Right atrium auricular region (tissue), 2 donors: ENCODE measurements around the gene MMP11. TPM values are rescaled to one million over a fixed set of nuclear protein-coding genes. Genes with fewer than 3 reads are reported as not detected.
A peak's percentile ranks its signal among the peaks of the same experiment; 100 is the strongest.
"Not testable (repeated sequence)": the region's sequence is repeated elsewhere in the genome, so short reads cannot be mapped to it uniquely, and the experiment has no call there.

ENCODE experiments used
- DNase-seq: peaks from one replicate; pipeline ENCODE4 v3.0.0-alpha.2; 2019; ENCODE audit warnings: low spot score
- H3K27ac ChIP-seq, 2 donors: fragments of 200-600 bp; sonication (generic); 1 replicate in 1 of 2; 2 replicates in 1 of 2; pipeline ENCODE4 v1.5.1; 2016 to 2019
- H3K27me3 ChIP-seq, 2 donors: fragments of 200-600 bp; sonication (generic); one replicate each; pipeline versions ENCODE4 v1.5.1 to v1.6.0; 2017 to 2019
- H3K36me3 ChIP-seq: fragments of 200-600 bp; sonication (generic); one replicate; pipeline ENCODE4 v1.5.1; 2016
- H3K4me1 ChIP-seq, 2 donors: fragments of 200-600 bp; sonication (generic); one replicate each; pipeline versions ENCODE4 v1.5.1 to v1.6.0; 2017 to 2019
- H3K4me3 ChIP-seq, 2 donors: fragments of 200-600 bp; sonication (generic); 1 replicate in 1 of 2; 2 replicates in 1 of 2; pipeline ENCODE4 v1.5.1; 2017 to 2019; ENCODE audit warnings: mild to moderate bottlenecking in 1 of 2, moderate library complexity in 1 of 2
- H3K9me3 ChIP-seq, 2 donors: fragments of 200-600 bp; sonication (generic); one replicate each; pipeline ENCODE4 v1.5.1; 2019
- CTCF ChIP-seq, 2 donors: fragments of 200-600 bp; sonication (generic); IDR thresholded peaks; one replicate each; pipeline ENCODE4 v1.5.1; 2019; ENCODE audit warnings: antibody characterized with exemption in 2 of 2
- total RNA-seq, 2 donors: library from RNA; depleted of rRNA; stranded (reverse); fragments of >200 nt; gene quantifications; one replicate each; pipeline ENCODE4 v1.1.0, GENCODE V29; 2016

The MMP11 gene
- 10 to 100 TPM in 1 of 2 donors, 1 to 10 TPM in 1; 2.2 to 12.3 TPM for total RNA-seq

- Histone ChIP-seq H3K36me3 (no peaks in the 10 kb centered on the region), H3K4me1 (peaks cover 0 to 60% of the 10 kb centered on the region in 2 donors)
- no peak for TF ChIP-seq CTCF (IDR thresholded peaks at IDR 0.05)
Measured at GRCh38 chr22:23772649-23773473, at the start of gene MMP11. TSS of gene MMP11 (plus strand) at chr22:23772849. CDS start at chr22:23772871, 22 bp downstream.

GRCh38 chr22:23728108-23728507, 44.5 kb upstream of the MMP11 start:
- not testable (repeated sequence) for DNase-seq, H3K4me1 ChIP-seq, H3K4me3 ChIP-seq, H3K9me3 ChIP-seq, H3K27me3 ChIP-seq, H3K36me3 ChIP-seq, H3K27ac ChIP-seq

More at GRCh38 chr22:23772649-23773473, at the start of gene MMP11:
- no peak for DNase-seq
- Histone ChIP-seq H3K27ac (peak within 1 kb of the TSS; percentile 79 to 87), H3K27me3 (no peaks in the 10 kb centered on the region), H3K4me3 (peak within 1 kb of the TSS; percentile 41 to 56), H3K9me3 (no peaks in the 10 kb centered on the region)

- Histone ChIP-seq H3K36me3 (peaks cover 11% of the 10 kb centered on the region), H3K4me1 (peaks cover 0 to 10% of the 10 kb centered on the region in 2 donors), H3K27ac (no peak overlapping the region), H3K9me3 (no peaks in the 10 kb centered on the region), H3K4me3 (no peak overlapping the region), H3K27me3 (no peaks in the 10 kb centered on the region)
- no peak for TF ChIP-seq CTCF (IDR thresholded peaks at IDR 0.05)
- no peak for DNase-seq
Measured at GRCh38 chr22:23737696-23738095, 35.0 kb upstream of the MMP11 start.

- no peak for TF ChIP-seq CTCF (IDR thresholded peaks at IDR 0.05)
- Histone ChIP-seq H3K27me3 (no peaks in the 10 kb centered on the region), H3K27ac (peak overlapping the region; percentile 4 to 22), H3K36me3 (peaks cover 35% of the 10 kb centered on the region), H3K4me3 (no peak overlapping the region), H3K4me1 (peaks cover 0 to 14% of the 10 kb centered on the region in 2 donors), H3K9me3 (no peaks in the 10 kb centered on the region)
- peak; percentile 62 for DNase-seq
Measured at GRCh38 chr22:23742505-23743264, 30.0 kb upstream of the MMP11 start.

- H3K9me3 ChIP-seq, result no peaks in the 10 kb centered on the region
- TF ChIP-seq CTCF (IDR thresholded peaks at IDR 0.05), result no peak
- H3K27ac ChIP-seq, result no peak overlapping the region
- H3K4me3 ChIP-seq, result no peak overlapping the region
- no peak for DNase-seq
- peaks cover 0 to 14% of the 10 kb centered on the region in 2 donors for H3K4me1 ChIP-seq
- H3K27me3 ChIP-seq, result no peaks in the 10 kb centered on the region
- peaks cover 35% of the 10 kb centered on the region for H3K36me3 ChIP-seq
Measured at GRCh38 chr22:23743303-23743705, 29.3 kb upstream of the MMP11 start.

GRCh38 chr22:23744001-23744400, 28.6 kb upstream of the MMP11 start:
- Histone ChIP-seq H3K27me3 (no peaks in the 10 kb centered on the region), H3K4me1 (peaks cover 0 to 14% of the 10 kb centered on the region in 2 donors), H3K36me3 (peaks cover 35% of the 10 kb centered on the region), H3K4me3 (no peak overlapping the region), H3K9me3 (no peaks in the 10 kb centered on the region), H3K27ac (no peak overlapping the region)
- no peak for DNase-seq
- TF ChIP-seq CTCF (IDR thresholded peaks at IDR 0.05), result no peak
